NCI-H2196 (cell line): Measurements from ENCODE around the gene CLDN11.

ENCODE experiments used
- DNase-seq: peaks from one replicate; lab custom pipeline; 2025; ENCODE audit not compliant: unreplicated experiment; lab: John Stamatoyannopoulos, UW

Gene CLDN11

GRCh38 chr3:170418422-170419398 is at the start of gene CLDN11:
Gene CLDN11, plus strand, starts transcription at chr3:170418868. Its CDS starts 199 bp downstream, at chr3:170419067.
- peak; percentile 40 for DNase-seq

GRCh38 chr3:170368921-170369320 is 49.7 kb upstream of the CLDN11 start:
- no peak for DNase-seq

GRCh38 chr3:170372190-170372879 is 46.3 kb upstream of the CLDN11 start:
- peak; percentile 34 for DNase-seq

GRCh38 chr3:170383567-170383966 is 35.1 kb upstream of the CLDN11 start:
- no peak for DNase-seq

- no peak for DNase-seq
Measured at GRCh38 chr3:170386468-170386867, 32.2 kb upstream of the CLDN11 start.

- no peak for DNase-seq
Measured at GRCh38 chr3:170387950-170388349, 30.7 kb upstream of the CLDN11 start.

GRCh38 chr3:170391108-170391507 is 27.6 kb upstream of the CLDN11 start:
- DNase-seq = no peak

GRCh38 chr3:170397685-170398084 is 21.0 kb upstream of the CLDN11 start:
- DNase-seq = no peak

GRCh38 chr3:170405101-170405500 is 13.6 kb upstream of the CLDN11 start:
- DNase-seq = no peak

GRCh38 chr3:170410428-170411029 is 8.1 kb upstream of the CLDN11 start:
- peak; percentile 55 for DNase-seq

- no peak for DNase-seq
Measured at GRCh38 chr3:170413291-170413690, 5.4 kb upstream of the CLDN11 start.

- DNase-seq = peak; percentile 77
Measured at GRCh38 chr3:170414202-170414663, 4.4 kb upstream of the CLDN11 start.

GRCh38 chr3:170417090-170417489 is 1.6 kb upstream of the CLDN11 start:
- no peak for DNase-seq

- no peak for DNase-seq
Measured at GRCh38 chr3:170419557-170420087, 954 bp downstream of the CLDN11 start.

- DNase-seq = no peak
Measured at GRCh38 chr3:170420307-170420821, 1.7 kb downstream of the CLDN11 start.

- DNase-seq = no peak
Measured at GRCh38 chr3:170421111-170421641, 2.5 kb downstream of the CLDN11 start.

GRCh38 chr3:170421758-170422157 is 3.1 kb downstream of the CLDN11 start:
- no peak for DNase-seq

- no peak for DNase-seq
Measured at GRCh38 chr3:170423001-170423615, 4.4 kb downstream of the CLDN11 start.

- DNase-seq = no peak
Measured at GRCh38 chr3:170424879-170425278, 6.2 kb downstream of the CLDN11 start.

GRCh38 chr3:170425491-170426239 is 7.0 kb downstream of the CLDN11 start:
- no peak for DNase-seq
